ENCODE results near the gene TEX261. TPM values are rescaled to one million over a fixed set of nuclear protein-coding genes. Genes with fewer than 3 reads are reported as not detected.

TEX261 gene
- total and polyA plus RNA-seq, 4 experiments from 2014 or later: 39.6 to 70.0 (median 52.1) TPM

- intact Hi-C loops (cut with micrococcal nuclease): no loop called here
- no peaks in the 10 kb centered on the region for H3K27me3 Mint-ChIP-seq
- POLR2A ChIA-PET (ENCODE audit: partially characterized antibody): no interaction called here
These were observed 12.5 kb downstream of the TEX261 start for GRCh38 chr2:70981866-70982810.

GRCh38 chr2:70981421-70981820 is 13.3 kb downstream of the TEX261 start:
- no peak for DNase-seq
- intact Hi-C loops (cut with micrococcal nuclease): no loop called here
- peak overlapping the region in 2 of 7 donors; percentile 10 to 26 for H3K27ac Mint-ChIP-seq
- no peaks in the 10 kb centered on the region for H3K9me3 ChIP-seq (ENCODE audit: control insufficient read depth in 1 of 2, low read length in 2 of 2)
- ChIA-PET POLR2A (ENCODE audit: partially characterized antibody) (interaction anchor here (0.7 kb wide), 1 partner anchor 13 kb away, joined by 3 read pairs; no protein-coding TSS in a partner anchor), CTCF (ENCODE audit: partially characterized antibody) (interaction anchor here (1.4 to 6.7 kb wide), 4 partner anchors 15 to 34 kb away, joined by 3 to 75 read pairs (median 54); no protein-coding TSS in a partner anchor)
- H3K27me3 ChIP-seq (ENCODE audit: insufficient read depth, low read length): no peaks in the 10 kb centered on the region
- no peak overlapping the region for H3K27ac ChIP-seq (ENCODE audit: low read depth, low read length)
- no peak overlapping the region for H3K4me3 Mint-ChIP-seq
- no peaks in the 10 kb centered on the region for H3K27me3 Mint-ChIP-seq
- no peak overlapping the region for H3K4me3 ChIP-seq (ENCODE audit: low read length in 2 of 2)
- H3K4me1 ChIP-seq (ENCODE audit: insufficient read depth, low read length): peaks cover 20% of the 10 kb centered on the region
- peaks cover 16 to 40% (median 30%) of the 10 kb centered on the region in 4 donors for H3K4me1 Mint-ChIP-seq
- H3K36me3 ChIP-seq (ENCODE audit: insufficient read depth, low read length): peaks cover 9% of the 10 kb centered on the region
- H3K36me3 Mint-ChIP-seq: peaks cover 7 to 10% of the 10 kb centered on the region in 2 donors
- no peaks in the 10 kb centered on the region for H3K9me3 Mint-ChIP-seq

More at GRCh38 chr2:70981866-70982810, 12.5 kb downstream of the TEX261 start:
- peaks cover 16% of the 10 kb centered on the region for H3K36me3 ChIP-seq (ENCODE audit: insufficient read depth, low read length)
- Mint-ChIP-seq H3K27ac (no peak overlapping the region), H3K36me3 (peaks cover 15% of the 10 kb centered on the region in 2 donors), H3K9me3 (no peaks in the 10 kb centered on the region), H3K4me1 (peaks cover 13 to 38% (median 24%) of the 10 kb centered on the region in 4 donors), H3K4me3 (no peak overlapping the region)
- no peak overlapping the region for H3K4me3 ChIP-seq (ENCODE audit: low read length in 2 of 2)
- CTCF ChIA-PET (ENCODE audit: partially characterized antibody): interaction anchor here (1.4 to 6.7 kb wide), 4 partner anchors 15 to 20 kb away, joined by 3 to 75 read pairs (median 54); no protein-coding TSS in a partner anchor
- DNase-seq: no peak
- H3K27ac ChIP-seq (ENCODE audit: low read depth, low read length): no peak overlapping the region
- no peaks in the 10 kb centered on the region for H3K27me3 ChIP-seq (ENCODE audit: insufficient read depth, low read length)
- peaks cover 20% of the 10 kb centered on the region for H3K4me1 ChIP-seq (ENCODE audit: insufficient read depth, low read length)
- H3K9me3 ChIP-seq (ENCODE audit: control insufficient read depth in 1 of 2, low read length in 2 of 2): no peaks in the 10 kb centered on the region

- peaks cover 0 to 1% (median 0%) of the 10 kb centered on the region in 8 donors for H3K9me3 Mint-ChIP-seq
- no peak for DNase-seq
- no peaks in the 10 kb centered on the region for H3K36me3 ChIP-seq (ENCODE audit: insufficient read depth, low read length)
- no peaks in the 10 kb centered on the region for H3K9me3 ChIP-seq (ENCODE audit: control insufficient read depth in 1 of 2, low read length in 2 of 2)
- H3K4me3 ChIP-seq (ENCODE audit: low read length in 2 of 2): no peak overlapping the region
- peak overlapping the region in 5 of 8 donors; percentile 46 to 76 (median 54) for H3K4me3 Mint-ChIP-seq
- peaks cover 0 to 2% of the 10 kb centered on the region in 2 donors for H3K36me3 Mint-ChIP-seq
- intact Hi-C loops (cut with micrococcal nuclease): no loop called here
- POLR2A ChIA-PET (ENCODE audit: partially characterized antibody): no interaction called here
- H3K27me3 Mint-ChIP-seq: no peaks in the 10 kb centered on the region
- CTCF ChIA-PET (ENCODE audit: partially characterized antibody): interaction anchor here (0.9 to 3.7 kb wide), 5 partner anchors 10 to 30 kb away, joined by 3 to 39 read pairs (median 5); no protein-coding TSS in a partner anchor
- H3K27ac Mint-ChIP-seq: peak overlapping the region in 2 of 7 donors; percentile 29 to 64
- H3K4me1 Mint-ChIP-seq: peaks cover 14 to 30% (median 21%) of the 10 kb centered on the region in 4 donors
- no peak overlapping the region for H3K27ac ChIP-seq (ENCODE audit: low read depth, low read length)
- H3K4me1 ChIP-seq (ENCODE audit: insufficient read depth, low read length): peaks cover 15% of the 10 kb centered on the region
- H3K27me3 ChIP-seq (ENCODE audit: insufficient read depth, low read length): no peaks in the 10 kb centered on the region
These were observed 15.0 kb downstream of the TEX261 start for GRCh38 chr2:70979626-70980025.

- no peaks in the 10 kb centered on the region for H3K9me3 ChIP-seq (ENCODE audit: control insufficient read depth in 1 of 2, low read length in 2 of 2)
- H3K36me3 Mint-ChIP-seq: peaks cover 0 to 2% of the 10 kb centered on the region in 2 donors
- H3K4me3 Mint-ChIP-seq: peak overlapping the region in 7 of 8 donors; percentile 5 to 76 (median 59)
- no peak overlapping the region for H3K4me3 ChIP-seq (ENCODE audit: low read length in 2 of 2)
- H3K36me3 ChIP-seq (ENCODE audit: insufficient read depth, low read length): no peaks in the 10 kb centered on the region
- peak overlapping the region in 4 of 7 donors; percentile 29 to 62 (median 42) for H3K27ac Mint-ChIP-seq
- no peaks in the 10 kb centered on the region for H3K27me3 Mint-ChIP-seq
- no peak for DNase-seq
- H3K27me3 ChIP-seq (ENCODE audit: insufficient read depth, low read length): no peaks in the 10 kb centered on the region
- POLR2A ChIA-PET (ENCODE audit: partially characterized antibody): interaction anchor here (0.7 to 1.7 kb wide), 2 partner anchors 89 to 248 kb away, joined by 3 to 6 read pairs; partner anchors contain the start of genes NAGK and PAIP2B
- CTCF ChIA-PET (ENCODE audit: partially characterized antibody): interaction anchor here (3.7 kb wide), 1 partner anchor 13 kb away, joined by 39 read pairs; no protein-coding TSS in a partner anchor
- H3K4me1 Mint-ChIP-seq: peaks cover 10 to 25% (median 17%) of the 10 kb centered on the region in 4 donors
- no peak overlapping the region for H3K27ac ChIP-seq (ENCODE audit: low read depth, low read length)
- peaks cover 0 to 1% (median 0%) of the 10 kb centered on the region in 8 donors for H3K9me3 Mint-ChIP-seq
- peaks cover 11% of the 10 kb centered on the region for H3K4me1 ChIP-seq (ENCODE audit: insufficient read depth, low read length)
- intact Hi-C loops (cut with micrococcal nuclease): no loop called here
These were observed 15.5 kb downstream of the TEX261 start for GRCh38 chr2:70979180-70979488.

GRCh38 chr2:70978341-70979179 is 16.1 kb downstream of the TEX261 start, which contains the start of gene ANKRD53:
Gene ANKRD53 (plus strand): TSS chr2:70978630. CDS start chr2:70978646, 16 bp downstream.
- peak within 1 kb of the TSS; percentile 88 to 95 (median 90) for H3K4me3 Mint-ChIP-seq
- H3K9me3 ChIP-seq (ENCODE audit: control insufficient read depth in 1 of 2, low read length in 2 of 2): no peaks in the 10 kb centered on the region
- ChIA-PET POLR2A (ENCODE audit: partially characterized antibody) (interaction anchor here (0.7 to 1.7 kb wide), 4 partner anchors 16 to 248 kb away, joined by 3 to 6 read pairs (median 4); partner anchors contain the start of genes NAGK, PAIP2B and TEX261), CTCF (ENCODE audit: partially characterized antibody) (interaction anchor here (0.7 to 3.7 kb wide), 5 partner anchors 9 to 107 kb away, joined by 3 to 39 read pairs (median 3); no protein-coding TSS in a partner anchor)
- peaks cover 11% of the 10 kb centered on the region for H3K4me1 ChIP-seq (ENCODE audit: insufficient read depth, low read length)
- H3K27ac ChIP-seq (ENCODE audit: low read depth, low read length): peak within 1 kb of the TSS; percentile 60
- H3K27ac Mint-ChIP-seq: peak within 1 kb of the TSS; percentile 86 to 97 (median 93)
- DNase-seq: peak in 1 of 5 donors; percentile 19
- no peaks in the 10 kb centered on the region for H3K36me3 ChIP-seq (ENCODE audit: insufficient read depth, low read length)
- intact Hi-C loops (cut with micrococcal nuclease): no loop called here
- peaks cover 0 to 1% (median 0%) of the 10 kb centered on the region in 8 donors for H3K9me3 Mint-ChIP-seq
- H3K36me3 Mint-ChIP-seq: peaks cover 0 to 2% of the 10 kb centered on the region in 2 donors
- H3K4me3 ChIP-seq (ENCODE audit: low read length in 2 of 2): peak within 1 kb of the TSS; percentile 65 to 76
- peaks cover 0 to 2% of the 10 kb centered on the region in 2 donors for H3K27me3 Mint-ChIP-seq
- H3K27me3 ChIP-seq (ENCODE audit: insufficient read depth, low read length): no peaks in the 10 kb centered on the region
- peaks cover 10 to 25% (median 17%) of the 10 kb centered on the region in 4 donors for H3K4me1 Mint-ChIP-seq

GRCh38 chr2:70977605-70978205 is 17.0 kb downstream of the TEX261 start:
- peak overlapping the region; percentile 86 to 97 (median 93) for H3K27ac Mint-ChIP-seq
- Histone ChIP-seq H3K27ac (ENCODE audit: low read depth, low read length) (peak overlapping the region; percentile 60), H3K4me3 (ENCODE audit: low read length in 2 of 2) (peak overlapping the region; percentile 65 to 76), H3K36me3 (ENCODE audit: insufficient read depth, low read length) (no peaks in the 10 kb centered on the region), H3K9me3 (ENCODE audit: control insufficient read depth in 1 of 2, low read length in 2 of 2) (no peaks in the 10 kb centered on the region), H3K4me1 (ENCODE audit: insufficient read depth, low read length) (peaks cover 11% of the 10 kb centered on the region), H3K27me3 (ENCODE audit: insufficient read depth, low read length) (no peaks in the 10 kb centered on the region)
- CTCF ChIA-PET (ENCODE audit: partially characterized antibody): interaction anchor here (0.6 to 3.7 kb wide), 6 partner anchors 10 to 106 kb away, joined by 3 to 39 read pairs (median 3); no protein-coding TSS in a partner anchor
- intact Hi-C loops (cut with micrococcal nuclease): loop anchor here (1.0 kb wide), 2 partner anchors 12 to 18 kb away; no protein-coding TSS in a partner anchor
- H3K4me3 Mint-ChIP-seq: peak overlapping the region; percentile 88 to 95 (median 90)
- H3K36me3 Mint-ChIP-seq: peaks cover 0 to 2% of the 10 kb centered on the region in 2 donors
- peak in 3 of 5 donors; percentile 13 to 54 (median 22) for DNase-seq
- H3K4me1 Mint-ChIP-seq: peaks cover 10 to 25% (median 17%) of the 10 kb centered on the region in 4 donors
- H3K27me3 Mint-ChIP-seq: peaks cover 0 to 2% of the 10 kb centered on the region in 2 donors
- POLR2A ChIA-PET (ENCODE audit: partially characterized antibody): interaction anchor here (0.9 to 1.7 kb wide), 3 partner anchors 17 to 91 kb away, joined by 3 to 6 read pairs (median 4); partner anchors contain the start of genes NAGK and TEX261
- H3K9me3 Mint-ChIP-seq: peaks cover 0 to 1% (median 0%) of the 10 kb centered on the region in 8 donors
